Stimulated activated memory B cell treated with anti-CD40 and anti-IgM and Interleukin-4, amounts not matched to agents 10 μg/mL and 1 μg/mL and 100 μg/mL, for 72 hours (primary cell): ENCODE data around the gene DCPS.
"Not testable (repeated sequence)": the region's sequence is repeated elsewhere in the genome, so short reads cannot be mapped to it uniquely, and the experiment has no call there.

Experiments
- ATAC-seq: fragments of 150-1000 bp; cut with Tn5 transposase; 2 replicates; pipeline ENCODE4 v1.10.0; 2021
- H3K27ac Mint-ChIP-seq: one replicate; pipeline ENCODE4 v1.8.0; 2022; ENCODE audit warnings: mild to moderate bottlenecking, mixed read lengths
- H3K27me3 Mint-ChIP-seq: one replicate; pipeline ENCODE4 v1.8.0; 2022; ENCODE audit warnings: mixed read lengths
- H3K36me3 Mint-ChIP-seq: one replicate; pipeline ENCODE4 v1.8.0; 2022; ENCODE audit warnings: mixed read lengths
- H3K4me1 Mint-ChIP-seq: one replicate; pipeline ENCODE4 v1.8.0; 2022; ENCODE audit warnings: mixed read lengths
- H3K4me3 Mint-ChIP-seq: one replicate; pipeline ENCODE4 v1.8.0; 2022; ENCODE audit warnings: mild to moderate bottlenecking, moderate library complexity, mixed read lengths
- H3K9me3 Mint-ChIP-seq: one replicate; pipeline ENCODE4 v1.8.0; 2022; ENCODE audit warnings: mixed read lengths

Gene DCPS

GRCh38 chr11:126280595-126280994, 23.3 kb upstream of the DCPS start:
- ATAC-seq, result no peak
- Mint-ChIP-seq H3K9me3 (no peaks in the 10 kb centered on the region), H3K4me3 (no peak overlapping the region), H3K27ac (peak overlapping the region; percentile 50), H3K4me1 (peaks cover 49% of the 10 kb centered on the region), H3K27me3 (no peaks in the 10 kb centered on the region), H3K36me3 (peaks cover 32% of the 10 kb centered on the region)

GRCh38 chr11:126281245-126281644, 22.6 kb upstream of the DCPS start:
- Mint-ChIP-seq H3K4me3 (no peak overlapping the region), H3K4me1 (peaks cover 43% of the 10 kb centered on the region)
- ATAC-seq, result no peak

GRCh38 chr11:126281666-126282175, 22.1 kb upstream of the DCPS start:
- Mint-ChIP-seq H3K27me3 (no peaks in the 10 kb centered on the region), H3K36me3 (peaks cover 23% of the 10 kb centered on the region), H3K9me3 (no peaks in the 10 kb centered on the region), H3K4me3 (peak overlapping the region; percentile 56), H3K27ac (peak overlapping the region; percentile 88), H3K4me1 (peaks cover 43% of the 10 kb centered on the region)
- ATAC-seq, result no peak

More at GRCh38 chr11:126281245-126281644, 22.6 kb upstream of the DCPS start:
- peak overlapping the region; percentile 88 for H3K27ac Mint-ChIP-seq
- no peaks in the 10 kb centered on the region for H3K27me3 Mint-ChIP-seq
- no peaks in the 10 kb centered on the region for H3K9me3 Mint-ChIP-seq
- H3K36me3 Mint-ChIP-seq, result peaks cover 25% of the 10 kb centered on the region

GRCh38 chr11:126282361-126282735, 21.5 kb upstream of the DCPS start:
- peaks cover 43% of the 10 kb centered on the region for H3K4me1 Mint-ChIP-seq
- H3K4me3 Mint-ChIP-seq, result peak overlapping the region; percentile 98
- H3K27me3 Mint-ChIP-seq, result no peaks in the 10 kb centered on the region
- peaks cover 18% of the 10 kb centered on the region for H3K36me3 Mint-ChIP-seq
- H3K9me3 Mint-ChIP-seq, result no peaks in the 10 kb centered on the region
- H3K27ac Mint-ChIP-seq, result peak overlapping the region; percentile 88
- ATAC-seq, result peak; percentile 55

GRCh38 chr11:126282736-126283591, 20.9 kb upstream of the DCPS start, which contains the start of gene TIRAP:
TIRAP (plus strand) TSS chr11:126283093; CDS start chr11:126290895, 7,802 bp downstream.
- no peaks in the 10 kb centered on the region for H3K27me3 Mint-ChIP-seq
- peaks cover 43% of the 10 kb centered on the region for H3K4me1 Mint-ChIP-seq
- peak; percentile 88 for ATAC-seq
- peaks cover 11% of the 10 kb centered on the region for H3K36me3 Mint-ChIP-seq
- peak within 1 kb of the TSS; percentile 88 for H3K27ac Mint-ChIP-seq
- H3K4me3 Mint-ChIP-seq, result peak within 1 kb of the TSS; percentile 98
- H3K9me3 Mint-ChIP-seq, result no peaks in the 10 kb centered on the region

GRCh38 chr11:126284829-126285228, 19.0 kb upstream of the DCPS start:
- ATAC-seq, result peak; percentile 70
- Mint-ChIP-seq H3K4me1 (peaks cover 49% of the 10 kb centered on the region), H3K36me3 (peaks cover 2% of the 10 kb centered on the region), H3K27me3 (no peaks in the 10 kb centered on the region), H3K4me3 (peak overlapping the region; percentile 40), H3K27ac (peak overlapping the region; percentile 18), H3K9me3 (no peaks in the 10 kb centered on the region)

- peaks cover 29% of the 10 kb centered on the region for H3K4me1 Mint-ChIP-seq
- no peak for ATAC-seq
- no peak overlapping the region for H3K27ac Mint-ChIP-seq
- peaks cover 13% of the 10 kb centered on the region for H3K36me3 Mint-ChIP-seq
- H3K27me3 Mint-ChIP-seq, result no peaks in the 10 kb centered on the region
- H3K4me3 Mint-ChIP-seq, result no peak overlapping the region
- no peaks in the 10 kb centered on the region for H3K9me3 Mint-ChIP-seq
These were observed 15.6 kb upstream of the DCPS start for GRCh38 chr11:126288237-126288636.

GRCh38 chr11:126290887-126291286, 13.0 kb upstream of the DCPS start:
- H3K9me3 Mint-ChIP-seq, result no peaks in the 10 kb centered on the region
- no peak overlapping the region for H3K27ac Mint-ChIP-seq
- H3K4me1 Mint-ChIP-seq, result peaks cover 19% of the 10 kb centered on the region
- ATAC-seq, result no peak
- H3K27me3 Mint-ChIP-seq, result no peaks in the 10 kb centered on the region
- no peak overlapping the region for H3K4me3 Mint-ChIP-seq
- peaks cover 27% of the 10 kb centered on the region for H3K36me3 Mint-ChIP-seq

- Mint-ChIP-seq H3K27me3 (no peaks in the 10 kb centered on the region), H3K27ac (peak overlapping the region; percentile 41), H3K4me1 (peaks cover 23% of the 10 kb centered on the region), H3K4me3 (no peak overlapping the region), H3K36me3 (peaks cover 33% of the 10 kb centered on the region), H3K9me3 (no peaks in the 10 kb centered on the region)
- no peak for ATAC-seq
These were observed 10.1 kb upstream of the DCPS start for GRCh38 chr11:126293726-126294125.

GRCh38 chr11:126297004-126297403, 6.9 kb upstream of the DCPS start:
- no peaks in the 10 kb centered on the region for H3K27me3 Mint-ChIP-seq
- H3K9me3 Mint-ChIP-seq, result no peaks in the 10 kb centered on the region
- no peak overlapping the region for H3K4me3 Mint-ChIP-seq
- peaks cover 22% of the 10 kb centered on the region for H3K36me3 Mint-ChIP-seq
- H3K4me1 Mint-ChIP-seq, result peaks cover 23% of the 10 kb centered on the region
- no peak overlapping the region for H3K27ac Mint-ChIP-seq
- no peak for ATAC-seq

GRCh38 chr11:126304457-126305075, 706 bp downstream of the DCPS start:
- no peak for ATAC-seq
- Mint-ChIP-seq H3K4me1 (peaks cover 44% of the 10 kb centered on the region), H3K4me3 (peak overlapping the region; percentile 99), H3K36me3 (peaks cover 17% of the 10 kb centered on the region), H3K9me3 (no peaks in the 10 kb centered on the region), H3K27ac (peak overlapping the region; percentile 95), H3K27me3 (no peaks in the 10 kb centered on the region)

GRCh38 chr11:126305699-126306098, 1.8 kb downstream of the DCPS start:
- peaks cover 55% of the 10 kb centered on the region for H3K4me1 Mint-ChIP-seq
- H3K4me3 Mint-ChIP-seq, result peak overlapping the region; percentile 67
- H3K27me3 Mint-ChIP-seq, result no peaks in the 10 kb centered on the region
- ATAC-seq, result peak; percentile 60
- peak overlapping the region; percentile 95 for H3K27ac Mint-ChIP-seq
- H3K9me3 Mint-ChIP-seq, result no peaks in the 10 kb centered on the region
- H3K36me3 Mint-ChIP-seq, result peaks cover 25% of the 10 kb centered on the region

GRCh38 chr11:126307706-126308105, 3.8 kb downstream of the DCPS start:
- Mint-ChIP-seq H3K27ac (peak overlapping the region; percentile 33), H3K4me3 (no peak overlapping the region), H3K4me1 (peaks cover 68% of the 10 kb centered on the region), H3K9me3 (no peaks in the 10 kb centered on the region), H3K27me3 (no peaks in the 10 kb centered on the region), H3K36me3 (peaks cover 36% of the 10 kb centered on the region)
- ATAC-seq, result no peak

GRCh38 chr11:126308271-126308671, 4.4 kb downstream of the DCPS start:
- Mint-ChIP-seq H3K27me3 (no peaks in the 10 kb centered on the region), H3K9me3 (no peaks in the 10 kb centered on the region), H3K27ac (peak overlapping the region; percentile 44), H3K4me1 (peaks cover 68% of the 10 kb centered on the region), H3K36me3 (peaks cover 42% of the 10 kb centered on the region), H3K4me3 (no peak overlapping the region)
- ATAC-seq, result no peak

GRCh38 chr11:126308771-126309170, 4.9 kb downstream of the DCPS start:
- Mint-ChIP-seq H3K27ac (peak overlapping the region; percentile 44), H3K4me1 (peaks cover 70% of the 10 kb centered on the region), H3K36me3 (peaks cover 47% of the 10 kb centered on the region)
- not testable (repeated sequence) for ATAC-seq, H3K4me3 Mint-ChIP-seq, H3K27me3 Mint-ChIP-seq, H3K9me3 Mint-ChIP-seq
